Stomach smooth muscle (tissue), 2 donors: ENCODE results near the gene SULT1C3.
"Not testable (repeated sequence)": the region's sequence is repeated elsewhere in the genome, so short reads cannot be mapped to it uniquely, and the experiment has no call there.

Source experiments
- H3K27ac ChIP-seq: one replicate; pipeline ENCODE4 v1.7.0; 2013; ENCODE audit warnings: mild to moderate bottlenecking, low read length, inconsistent platforms
- H3K27me3 ChIP-seq, 2 donors: one replicate each; pipeline ENCODE4 v1.7.0; 2013; ENCODE audit warnings: low read length in 2 of 2; ENCODE audit not compliant: insufficient read depth in 2 of 2, control insufficient read depth in 1 of 2
- H3K36me3 ChIP-seq, 2 donors: one replicate each; pipeline ENCODE4 v1.7.0; 2013; ENCODE audit warnings: low read length in 2 of 2; ENCODE audit not compliant: control insufficient read depth in 2 of 2, insufficient read depth in 2 of 2
- H3K4me1 ChIP-seq: one replicate; pipeline ENCODE4 v1.7.0; 2013; ENCODE audit warnings: low read length; ENCODE audit not compliant: control insufficient read depth, insufficient read depth
- H3K4me3 ChIP-seq, 2 donors: one replicate each; pipeline ENCODE4 v1.7.0; 2013; ENCODE audit warnings: low read length in 2 of 2
- H3K9ac ChIP-seq, 2 donors: one replicate each; pipeline ENCODE4 v1.7.0; 2013; ENCODE audit warnings: low read length in 2 of 2, mild to moderate bottlenecking in 1 of 2
- H3K9me3 ChIP-seq, 2 donors: one replicate each; pipeline ENCODE4 v1.7.0; 2013; ENCODE audit warnings: low read length in 2 of 2; ENCODE audit not compliant: control insufficient read depth in 2 of 2
- donor health status: healthy.
- donor health status: Pancreatic carcinoma.

SULT1C3 gene

GRCh38 chr2:108270768-108271506 is 31.2 kb downstream of the SULT1C3 start:
- no peak overlapping the region for H3K4me3 ChIP-seq

GRCh38 chr2:108271691-108272253 is 32.0 kb downstream of the SULT1C3 start:
- no peaks in the 10 kb centered on the region for H3K4me1 ChIP-seq
- H3K36me3 ChIP-seq = no peaks in the 10 kb centered on the region
- H3K27ac ChIP-seq = no peak overlapping the region
- H3K9ac ChIP-seq = peak overlapping the region in 1 of 2 donors; percentile 50
- peak overlapping the region; percentile 63 to 69 for H3K4me3 ChIP-seq
- H3K27me3 ChIP-seq = no peaks in the 10 kb centered on the region
- no peaks in the 10 kb centered on the region for H3K9me3 ChIP-seq

More at GRCh38 chr2:108270768-108271506, 31.2 kb downstream of the SULT1C3 start:
- Histone ChIP-seq H3K9me3 (no peaks in the 10 kb centered on the region), H3K36me3 (no peaks in the 10 kb centered on the region), H3K4me1 (no peaks in the 10 kb centered on the region), H3K27me3 (no peaks in the 10 kb centered on the region), H3K9ac (no peak overlapping the region), H3K27ac (no peak overlapping the region)

GRCh38 chr2:108278631-108279030 is 38.9 kb downstream of the SULT1C3 start:
- no peaks in the 10 kb centered on the region for H3K9me3 ChIP-seq
- no peaks in the 10 kb centered on the region for H3K27me3 ChIP-seq
- H3K4me1 ChIP-seq = no peaks in the 10 kb centered on the region
- no peak overlapping the region for H3K27ac ChIP-seq
- H3K4me3 ChIP-seq = no peak overlapping the region
- no peak overlapping the region for H3K9ac ChIP-seq
- no peaks in the 10 kb centered on the region for H3K36me3 ChIP-seq

- Histone ChIP-seq H3K9ac (no peak overlapping the region), H3K27ac (no peak overlapping the region), H3K36me3 (no peaks in the 10 kb centered on the region), H3K4me1 (no peaks in the 10 kb centered on the region), H3K4me3 (no peak overlapping the region), H3K9me3 (no peaks in the 10 kb centered on the region), H3K27me3 (no peaks in the 10 kb centered on the region)
Observed at GRCh38 chr2:108279468-108279867, 39.7 kb downstream of the SULT1C3 start.

- H3K9me3 ChIP-seq = no peaks in the 10 kb centered on the region
Observed at GRCh38 chr2:108280466-108280865, 40.7 kb downstream of the SULT1C3 start.

GRCh38 chr2:108284566-108284965 is 44.8 kb downstream of the SULT1C3 start:
- not testable (repeated sequence) for H3K9me3 ChIP-seq, H3K4me1 ChIP-seq, H3K36me3 ChIP-seq, H3K4me3 ChIP-seq, H3K27ac ChIP-seq, H3K9ac ChIP-seq, H3K27me3 ChIP-seq

More at GRCh38 chr2:108280466-108280865, 40.7 kb downstream of the SULT1C3 start:
- Histone ChIP-seq H3K9ac (no peak overlapping the region), H3K4me1 (no peaks in the 10 kb centered on the region), H3K27ac (no peak overlapping the region), H3K27me3 (no peaks in the 10 kb centered on the region), H3K36me3 (no peaks in the 10 kb centered on the region), H3K4me3 (no peak overlapping the region)

GRCh38 chr2:108285616-108286015 is 45.8 kb downstream of the SULT1C3 start:
- Histone ChIP-seq H3K27ac (no peak overlapping the region), H3K4me3 (no peak overlapping the region), H3K9ac (no peak overlapping the region), H3K9me3 (peaks cover 0 to 4% of the 10 kb centered on the region in 2 donors), H3K27me3 (no peaks in the 10 kb centered on the region), H3K36me3 (no peaks in the 10 kb centered on the region), H3K4me1 (no peaks in the 10 kb centered on the region)

GRCh38 chr2:108287169-108287568 is 47.4 kb downstream of the SULT1C3 start:
- H3K9ac ChIP-seq = no peak overlapping the region
- no peaks in the 10 kb centered on the region for H3K36me3 ChIP-seq
- no peak overlapping the region for H3K27ac ChIP-seq
- H3K4me1 ChIP-seq = no peaks in the 10 kb centered on the region
- H3K4me3 ChIP-seq = no peak overlapping the region
- H3K9me3 ChIP-seq = peaks cover 0 to 4% of the 10 kb centered on the region in 2 donors
- H3K27me3 ChIP-seq = no peaks in the 10 kb centered on the region

- H3K27ac ChIP-seq = no peak within 1 kb of the TSS
- H3K36me3 ChIP-seq = no peaks in the 10 kb centered on the region
- H3K4me3 ChIP-seq = no peak within 1 kb of the TSS
- no peaks in the 10 kb centered on the region for H3K27me3 ChIP-seq
- H3K9ac ChIP-seq = no peak within 1 kb of the TSS
- no peaks in the 10 kb centered on the region for H3K4me1 ChIP-seq
- peaks cover 0 to 4% of the 10 kb centered on the region in 2 donors for H3K9me3 ChIP-seq
Observed at GRCh38 chr2:108288534-108289106, 48.9 kb downstream of the SULT1C3 start, which contains the start of gene SULT1C2. Gene SULT1C2, plus strand, starts transcription at chr2:108288895. Its CDS starts 4,773 bp downstream, at chr2:108293668.

- Histone ChIP-seq H3K9me3 (peaks cover 4 to 5% of the 10 kb centered on the region in 2 donors), H3K9ac (no peak overlapping the region), H3K27ac (no peak overlapping the region), H3K4me1 (no peaks in the 10 kb centered on the region), H3K36me3 (no peaks in the 10 kb centered on the region), H3K27me3 (no peaks in the 10 kb centered on the region), H3K4me3 (no peak overlapping the region)
Observed at GRCh38 chr2:108293850-108294249, 54.1 kb downstream of the SULT1C3 start.
